UCSD-AML1 (cell line): ENCODE data around the gene IREB2.

ENCODE experiments used
- DNase-seq: peaks from one replicate; lab custom pipeline; 2025; ENCODE audit not compliant: unreplicated experiment; lab: John Stamatoyannopoulos, UW

IREB2 gene

GRCh38 chr15:78540141-78540870 is 102.3 kb downstream of the IREB2 start, which contains the start of gene PSMA4:
Gene PSMA4 (plus strand): TSS chr15:78540444. CDS start chr15:78541928, 1,484 bp downstream.
- DNase-seq: peak; percentile 95

- no peak for DNase-seq
Measured at GRCh38 chr15:78540871-78541743, 103.1 kb downstream of the IREB2 start.

- no peak for DNase-seq
Measured at GRCh38 chr15:78541744-78542034, 103.7 kb downstream of the IREB2 start.

GRCh38 chr15:78542647-78543046 is 104.6 kb downstream of the IREB2 start:
- DNase-seq: no peak

- no peak for DNase-seq
Measured at GRCh38 chr15:78550194-78550593, 112.2 kb downstream of the IREB2 start.

- no peak for DNase-seq
Measured at GRCh38 chr15:78550815-78551214, 112.8 kb downstream of the IREB2 start.
